GM12875 (cell line): ENCODE results near the gene UBC.
"Not testable (repeated sequence)": the region's sequence is repeated elsewhere in the genome, so short reads cannot be mapped to it uniquely, and the experiment has no call there.

ENCODE experiments used
- H3K4me3 ChIP-seq: one replicate; pipeline ENCODE4 v1.5.1; 2011; ENCODE audit warnings: low read depth, low read length, control low read depth
- CTCF ChIP-seq: IDR thresholded peaks from 2 replicates; pipeline ENCODE4 v1.5.1; 2011; ENCODE audit warnings: low read depth, mild to moderate bottlenecking, control low read depth, inconsistent platforms, low read length, moderate library complexity, borderline replicate concordance; ENCODE audit not compliant: insufficient read depth

UBC gene

GRCh38 chr12:124923905-124924734 lies 9.7 kb upstream of the UBC start:
- H3K4me3 ChIP-seq = no peak overlapping the region
- no peak for TF ChIP-seq CTCF

GRCh38 chr12:124921200-124922031 lies 7.0 kb upstream of the UBC start:
- no peak for TF ChIP-seq CTCF
- peak overlapping the region; percentile 46 for H3K4me3 ChIP-seq

- no peak overlapping the region for H3K4me3 ChIP-seq
- TF ChIP-seq CTCF = no peak
Observed at GRCh38 chr12:124920353-124920935, 6.0 kb upstream of the UBC start.

GRCh38 chr12:124919521-124920352 lies 5.3 kb upstream of the UBC start:
- TF ChIP-seq CTCF = no peak
- H3K4me3 ChIP-seq = peak overlapping the region; percentile 7

GRCh38 chr12:124918622-124918988 lies 4.2 kb upstream of the UBC start:
- not testable (repeated sequence) for H3K4me3 ChIP-seq

GRCh38 chr12:124917841-124918621 lies 3.6 kb upstream of the UBC start:
- H3K4me3 ChIP-seq = no peak overlapping the region
- TF ChIP-seq CTCF = no peak
